ENCODE measurements around the gene PTP4A1. TPM values are rescaled to one million over a fixed set of nuclear protein-coding genes. Genes with fewer than 3 reads are reported as not detected.

Gene PTP4A1
- polyA plus RNA-seq, 1 donor (not counting 4 experiments of a cell fraction or from before 2014, with no cell fraction given): 65.7 TPM

GRCh38 chr6:63529498-63529897 lies 42.8 kb upstream of the PTP4A1 start:
- FAIRE-seq (peak; percentile 29), DNase-seq (ENCODE audit: low read depth, low spot score) (peak; percentile 59)
- Histone ChIP-seq H4K20me1 (ENCODE audit: control insufficient read depth, extremely low read depth, insufficient read depth, low read length) (no peaks in the 10 kb centered on the region), H3K79me2 (ENCODE audit: control insufficient read depth, insufficient read depth, low read length) (no peaks in the 10 kb centered on the region), H3K4me1 (ENCODE audit: control insufficient read depth, extremely low read depth, insufficient read depth, low read length) (peaks cover 32% of the 10 kb centered on the region), H3K4me2 (ENCODE audit: control insufficient read depth, extremely low read depth, insufficient read depth, low read depth, low read length) (peak overlapping the region; percentile 92), H2AFZ (ENCODE audit: control insufficient read depth, low read length) (peak overlapping the region; percentile 50), H3K27ac (ENCODE audit: control insufficient read depth, insufficient read depth, low read length) (peak overlapping the region; percentile 87), H3K27me3 (ENCODE audit: control insufficient read depth, extremely low read depth, insufficient read depth, low read length) (no peaks in the 10 kb centered on the region), H3K9ac (ENCODE audit: control insufficient read depth, extremely low read depth, insufficient read depth, low read length) (peak overlapping the region; percentile 71), H3K9me1 (ENCODE audit: control insufficient read depth, extremely low read depth, insufficient read depth, low read length) (no peaks in the 10 kb centered on the region), H3K9me3 (ENCODE audit: control insufficient read depth, low read depth, low read length) (no peaks in the 10 kb centered on the region), H3K4me3 (ENCODE audit: control insufficient read depth in 2 of 3, extremely low read depth in 1 of 3, insufficient read depth in 2 of 3, low read depth in 1 of 3, low read length in 3 of 3) (peak overlapping the region in 2 of 3 experiments; percentile 45 to 53), H3K36me3 (ENCODE audit: control insufficient read depth in 2 of 2, extremely low read depth in 1 of 2, insufficient read depth in 2 of 2, low read length in 2 of 2) (no peaks in the 10 kb centered on the region)
- dilution Hi-C loops (cut with MboI; ENCODE audit: extremely low pct_ligation_motif_present, low sequenced_read_pairs): no loop called here
- TF ChIP-seq CTCF (optimal IDR thresholded peaks at IDR 0.05 in 1 of 3, IDR thresholded peaks at IDR 0.05 in 1 of 3, conservative IDR thresholded peaks at IDR 0.05 in 1 of 3; ENCODE audit: extremely low read depth in 1 of 3, insufficient read depth in 2 of 3, low read length in 3 of 3): no peak
- TF ChIP-seq EZH2 (IDR thresholded peaks at IDR 0.05; ENCODE audit: low read length): no peak

GRCh38 chr6:63530182-63530581 lies 42.1 kb upstream of the PTP4A1 start:
- dilution Hi-C loops (cut with MboI; ENCODE audit: extremely low pct_ligation_motif_present, low sequenced_read_pairs): no loop called here
- peak overlapping the region; percentile 71 for H3K9ac ChIP-seq (ENCODE audit: control insufficient read depth, extremely low read depth, insufficient read depth, low read length)
- H3K4me1 ChIP-seq (ENCODE audit: control insufficient read depth, extremely low read depth, insufficient read depth, low read length): peaks cover 32% of the 10 kb centered on the region
- H3K79me2 ChIP-seq (ENCODE audit: control insufficient read depth, insufficient read depth, low read length): no peaks in the 10 kb centered on the region
- H3K27me3 ChIP-seq (ENCODE audit: control insufficient read depth, extremely low read depth, insufficient read depth, low read length): no peaks in the 10 kb centered on the region
- H3K4me3 ChIP-seq (ENCODE audit: control insufficient read depth in 2 of 3, extremely low read depth in 1 of 3, insufficient read depth in 2 of 3, low read depth in 1 of 3, low read length in 3 of 3): peak overlapping the region in 1 of 3 experiments; percentile 53
- no peaks in the 10 kb centered on the region for H3K9me3 ChIP-seq (ENCODE audit: control insufficient read depth, low read depth, low read length)
- no peaks in the 10 kb centered on the region for H4K20me1 ChIP-seq (ENCODE audit: control insufficient read depth, extremely low read depth, insufficient read depth, low read length)
- H3K9me1 ChIP-seq (ENCODE audit: control insufficient read depth, extremely low read depth, insufficient read depth, low read length): no peaks in the 10 kb centered on the region
- FAIRE-seq: no peak
- no peak for DNase-seq (ENCODE audit: low read depth, low spot score)
- no peaks in the 10 kb centered on the region for H3K36me3 ChIP-seq (ENCODE audit: control insufficient read depth in 2 of 2, extremely low read depth in 1 of 2, insufficient read depth in 2 of 2, low read length in 2 of 2)
- TF ChIP-seq EZH2 (IDR thresholded peaks at IDR 0.05; ENCODE audit: low read length) (no peak), CTCF (optimal IDR thresholded peaks at IDR 0.05 in 1 of 3, IDR thresholded peaks at IDR 0.05 in 1 of 3, conservative IDR thresholded peaks at IDR 0.05 in 1 of 3; ENCODE audit: extremely low read depth in 1 of 3, insufficient read depth in 2 of 3, low read length in 3 of 3) (no peak)
- H3K27ac ChIP-seq (ENCODE audit: control insufficient read depth, insufficient read depth, low read length): peak overlapping the region; percentile 87
- H3K4me2 ChIP-seq (ENCODE audit: control insufficient read depth, extremely low read depth, insufficient read depth, low read depth, low read length): peak overlapping the region; percentile 92
- H2AFZ ChIP-seq (ENCODE audit: control insufficient read depth, low read length): no peak overlapping the region

Measured in keratinocyte (primary cell).